Umbilical cord (tissue), 2 donors: Measurements from ENCODE around the gene DISC1. TPM values are rescaled to one million over a fixed set of nuclear protein-coding genes. Genes with fewer than 3 reads are reported as not detected.
"Not testable (repeated sequence)": the region's sequence is repeated elsewhere in the genome, so short reads cannot be mapped to it uniquely, and the experiment has no call there.

Experiments used
- DNase-seq: peaks from one replicate; pipeline ENCODE4 v3.0.0-alpha.2; 2015; ENCODE audit warnings: low spot score
- total RNA-seq: library from RNA; depleted of rRNA; stranded (reverse); fragments of >200 nt; gene quantifications from one replicate; pipeline ENCODE4 v1.2.3, GENCODE V29; 2014; ENCODE audit warnings: low replicate concordance; ENCODE audit not compliant: insufficient read depth

Gene DISC1
- total RNA-seq, 1 donor from 2014 or later: 17.3 TPM

- DNase-seq: peak; percentile 50
Measured at GRCh38 chr1:231885209-231885854, 258.7 kb downstream of the DISC1 start.

GRCh38 chr1:231887166-231887565 is 260.6 kb downstream of the DISC1 start:
- no peak for DNase-seq

- no peak for DNase-seq
Measured at GRCh38 chr1:231887866-231888265, 261.3 kb downstream of the DISC1 start.

GRCh38 chr1:231890791-231891190 is 264.2 kb downstream of the DISC1 start:
- DNase-seq: no peak

- no peak for DNase-seq
Measured at GRCh38 chr1:231893400-231894102, 267.0 kb downstream of the DISC1 start.

- no peak for DNase-seq
Measured at GRCh38 chr1:231896806-231897205, 270.2 kb downstream of the DISC1 start.

GRCh38 chr1:231899046-231899445 is 272.5 kb downstream of the DISC1 start:
- DNase-seq: no peak

GRCh38 chr1:231899713-231900435 is 273.3 kb downstream of the DISC1 start:
- peak; percentile 58 for DNase-seq

- DNase-seq: no peak
Measured at GRCh38 chr1:231903586-231904081, 277.0 kb downstream of the DISC1 start.

GRCh38 chr1:231907310-231907709 is 280.7 kb downstream of the DISC1 start:
- DNase-seq: not testable (repeated sequence)

GRCh38 chr1:231913493-231913892 is 286.9 kb downstream of the DISC1 start:
- no peak for DNase-seq

GRCh38 chr1:231918239-231919015 is 291.8 kb downstream of the DISC1 start:
- no peak for DNase-seq

- peak; percentile 54 for DNase-seq
Measured at GRCh38 chr1:231919239-231919885, 292.8 kb downstream of the DISC1 start.

- DNase-seq: no peak
Measured at GRCh38 chr1:231919886-231920285, 293.3 kb downstream of the DISC1 start.

GRCh38 chr1:231921646-231922345 is 295.2 kb downstream of the DISC1 start:
- DNase-seq: no peak

GRCh38 chr1:231923491-231924041 is 297.0 kb downstream of the DISC1 start:
- DNase-seq: no peak

GRCh38 chr1:231924180-231924579 is 297.6 kb downstream of the DISC1 start:
- no peak for DNase-seq

GRCh38 chr1:231925864-231926263 is 299.3 kb downstream of the DISC1 start:
- no peak for DNase-seq

GRCh38 chr1:231926340-231926739 is 299.8 kb downstream of the DISC1 start:
- no peak for DNase-seq

GRCh38 chr1:231926933-231927332 is 300.3 kb downstream of the DISC1 start:
- no peak for DNase-seq
